Heart right ventricle (tissue), 16 donors: ENCODE results near the gene ENOPH1. TPM values are rescaled to one million over a fixed set of nuclear protein-coding genes. Genes with fewer than 3 reads are reported as not detected.

Source experiments
- ATAC-seq, 8 donors: fragments of 200-7000 bp; cut with Tn5 transposase; one replicate each; pipeline ENCODE4 v1.9.1; 2020; ENCODE audit warnings: mild to moderate bottlenecking in 8 of 8, moderate library complexity in 8 of 8, moderate number of reproducible peaks in 1 of 8
- DNase-seq, 2 donors: peaks; one replicate each; pipeline ENCODE4 v3.0.0-alpha.2; 2020
- H3K27ac ChIP-seq, 10 donors: fragments of 200-600 bp; sonication (generic) in 2 of 10; one replicate each; pipeline versions ENCODE4 v1.5.0 to v1.8.0; 2020 to 2022; ENCODE audit warnings: mild to moderate bottlenecking in 3 of 10
- H3K27me3 ChIP-seq, 7 donors: fragments of 200-600 bp; one replicate each; pipeline ENCODE4 v1.8.0; 2021 to 2022; ENCODE audit warnings: mild to moderate bottlenecking in 2 of 7
- H3K36me3 ChIP-seq, 9 donors: fragments of 200-600 bp; sonication (generic) in 1 of 9; one replicate each; pipeline versions ENCODE4 v1.5.0 to v1.8.0; 2020 to 2022; ENCODE audit warnings: mild to moderate bottlenecking in 2 of 9
- H3K4me1 ChIP-seq, 9 donors: fragments of 200-600 bp; sonication (generic) in 1 of 9; one replicate each; pipeline versions ENCODE4 v1.5.0 to v1.8.0; 2020 to 2022; ENCODE audit warnings: mild to moderate bottlenecking in 4 of 9
- H3K4me3 ChIP-seq, 10 donors: fragments of 200-600 bp; sonication (generic) in 2 of 10; one replicate each; pipeline versions ENCODE4 v1.5.0 to v1.8.0; 2020 to 2022; ENCODE audit warnings: mild to moderate bottlenecking in 7 of 10, moderate library complexity in 2 of 10
- H3K9me3 ChIP-seq, 11 donors: fragments of 200-600 bp in 10 of 11; sonication (generic) in 2 of 11; one replicate each; pipeline versions ENCODE4 v1.5.0 to v1.8.0; 2013 to 2022; ENCODE audit warnings: mild to moderate bottlenecking in 2 of 11, control low read depth in 1 of 11, moderate library complexity in 1 of 11
- CTCF ChIP-seq, 9 donors: fragments of 200-600 bp; sonication (generic) in 2 of 9; IDR thresholded peaks; one replicate each; pipeline versions ENCODE4 v1.5.0 to v1.8.0; 2021 to 2022; ENCODE audit warnings: antibody characterized with exemption in 9 of 9, mild to moderate bottlenecking in 5 of 9, moderate library complexity in 1 of 9
- WGBS, 2 donors: extraction: QIAGEN DNeasy Blood & Tissue Kit; methylation state at CpG; one replicate each; pipeline ENCODE4 v1.1.7; 2013; ENCODE audit warnings: inconsistent platforms in 1 of 2; 5-methylcytosine and 5-hydroxymethylcytosine counted together
- intact Hi-C, 10 donors: fragments of 100-400 bp; cut with DNase I; formaldehyde crosslinking; loops; one replicate each; pipeline versions ENCODE4 v1.11.1 to v1.14.2; 2022
- polyA plus RNA-seq, 2 donors: library from polyadenylated mRNA; stranded (reverse); fragments of 200-250 nt; gene quantifications; one replicate each; pipeline ENCODE4 v1.2.3, GENCODE V29; 2013
- total RNA-seq, 10 donors: library from RNA; stranded (reverse); fragmentation: NEBNext Ultra II Directional in 3 of 10; extraction: Animal tissue kit (Norgen Biotek cat#: 25700) in 3 of 10; gene quantifications; one replicate each; pipeline versions ENCODE4 v1.2.1 to v1.2.4, GENCODE V29; 2021 to 2023
- donor health status: Arrhythmogenic right ventricular cardiomyopathy.
- donor health status: ischemic (EF 13 %, LVEDD 7.1; RV severe dilation, severe dysfunction).
- donor health status: healthy with polysubstance abuse.
- donor health status: DM: no; HTN: yes; CAD: no.
- donor health status: DM: no; HTN: no; CAD: no.
- donor health status: ischemic (EF 25% LVEDD 6.9; RV normal size, moderate dysfunction).
- donor health status: ischemic (EF 25% LVEDD 5.7; RV mildly dilated, moderate dysfunction).
- donor health status: healthy.
- donor health status: DM: yes; HTN: yes; CAD: no.
- donor health status: Ischemic cardiomyopathy.
- donor health status: ischemic (EF 35%, LVEDD 5.7; RV mildly dilated, moderate dysfunction).
- donor health status: nonischemic (EF 11% LVEDD 7.7; RV severe dilation, severe dysfunction).
- donor health status: DM: yes; HTN: yes; CAD: no.
- donor health status: PGD.
- donor health status: ischemic (EF 29% LVEDD 5.4; RV normal size, mild dysfunction).
- donor health status: nonischemic (EF 23%, LVEDD 6.1; RV moderate dilation, normal function).

Gene ENOPH1
- total and polyA plus RNA-seq, 12 donors: 13.9 to 28.1 (median 16.3) TPM

- Histone ChIP-seq H3K4me1 (peaks cover 3 to 29% (median 17%) of the 10 kb centered on the region in 9 donors), H3K4me3 (no peak overlapping the region), H3K36me3 (peaks cover 0 to 22% (median 0%) of the 10 kb centered on the region in 9 donors), H3K27ac (no peak overlapping the region), H3K27me3 (no peaks in the 10 kb centered on the region), H3K9me3 (no peaks in the 10 kb centered on the region)
- DNase-seq (no peak), ATAC-seq (no peak)
- intact Hi-C loops: loop anchor here in 4 of 10 donors (5.0 to 10.0 kb wide), 4 partner anchors 61 to 581 kb away; partner anchors contain the start of genes HNRNPD (in 1 of the 4), LIN54 (in 1 of the 4) and SEC31A (in 1 of the 4)
- 66 to 76% methylated on average over 2 of the region's 2 CpGs for WGBS, 2 donors
- no peak for TF ChIP-seq CTCF (IDR thresholded peaks at IDR 0.05)
Observed at GRCh38 chr4:82433791-82434190, 3.4 kb downstream of the ENOPH1 start.

- H3K4me1 ChIP-seq: peaks cover 3 to 29% (median 17%) of the 10 kb centered on the region in 9 donors
- H3K27ac ChIP-seq: no peak overlapping the region
- no peaks in the 10 kb centered on the region for H3K9me3 ChIP-seq
- H3K36me3 ChIP-seq: peaks cover 0 to 22% (median 0%) of the 10 kb centered on the region in 9 donors
- no peak for ATAC-seq
- 96 to 99% methylated on average over 7 of the region's 7 CpGs for WGBS, 2 donors
- no peak for TF ChIP-seq CTCF (IDR thresholded peaks at IDR 0.05)
- H3K27me3 ChIP-seq: no peaks in the 10 kb centered on the region
- intact Hi-C loops: loop anchor here in 4 of 10 donors (5.0 to 10.0 kb wide), 4 partner anchors 63 to 580 kb away; partner anchors contain the start of genes HNRNPD (in 1 of the 4), LIN54 (in 1 of the 4) and SEC31A (in 1 of the 4)
- no peak overlapping the region for H3K4me3 ChIP-seq
- no peak for DNase-seq
Observed at GRCh38 chr4:82434949-82435348, 4.6 kb downstream of the ENOPH1 start.

GRCh38 chr4:82436130-82436529 lies 5.7 kb downstream of the ENOPH1 start:
- no peak overlapping the region for H3K27ac ChIP-seq
- H3K9me3 ChIP-seq: no peaks in the 10 kb centered on the region
- peaks cover 0 to 22% (median 0%) of the 10 kb centered on the region in 9 donors for H3K36me3 ChIP-seq
- TF ChIP-seq CTCF (IDR thresholded peaks at IDR 0.05): no peak
- no peak for DNase-seq
- 94 to 95% methylated on average over 5 of the region's 5 CpGs for WGBS, 2 donors
- no peak overlapping the region for H3K4me3 ChIP-seq
- intact Hi-C loops: loop anchor here in 3 of 10 donors (10.0 kb wide), 3 partner anchors 151 to 579 kb away; partner anchors contain the start of genes LIN54 (in 1 of the 3) and SEC31A (in 1 of the 3)
- ATAC-seq: no peak
- no peaks in the 10 kb centered on the region for H3K27me3 ChIP-seq
- H3K4me1 ChIP-seq: peaks cover 3 to 27% (median 11%) of the 10 kb centered on the region in 9 donors

DNA sequence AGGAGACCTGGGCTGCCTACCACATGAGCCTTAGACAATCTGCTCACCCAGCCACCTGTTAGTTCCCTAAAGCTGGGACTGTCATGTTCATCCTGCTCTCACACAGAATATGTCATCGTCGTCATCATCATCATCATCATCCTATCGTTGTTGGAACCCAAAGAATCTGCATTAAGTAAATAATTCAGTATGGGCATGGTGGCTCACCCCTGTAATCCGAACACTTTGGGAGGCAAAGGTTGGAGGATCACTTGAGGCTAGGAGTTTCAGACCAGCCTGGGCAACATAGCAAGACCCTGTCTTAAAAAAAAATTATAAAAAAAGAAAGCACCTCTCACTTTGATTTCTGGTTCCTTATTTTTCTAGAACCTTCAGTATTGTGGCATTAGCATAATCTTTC lies 6.4 kb downstream of the ENOPH1 start:
- WGBS, 2 donors: 97 to 98% methylated on average over 4 of the region's 4 CpGs
- H3K27ac ChIP-seq: no peak overlapping the region
- H3K36me3 ChIP-seq: peaks cover 0 to 22% (median 0%) of the 10 kb centered on the region in 9 donors
- no peak for TF ChIP-seq CTCF (IDR thresholded peaks at IDR 0.05)
- no peaks in the 10 kb centered on the region for H3K27me3 ChIP-seq
- H3K4me1 ChIP-seq: peaks cover 0 to 21% (median 5%) of the 10 kb centered on the region in 9 donors
- intact Hi-C loops: loop anchor here in 3 of 10 donors (10.0 kb wide), 3 partner anchors 152 to 578 kb away; partner anchors contain the start of genes LIN54 (in 1 of the 3) and SEC31A (in 1 of the 3)
- no peak for ATAC-seq
- no peaks in the 10 kb centered on the region for H3K9me3 ChIP-seq
- H3K4me3 ChIP-seq: no peak overlapping the region
- DNase-seq: no peak
